Thymus (tissue), 11 donors: ENCODE measurements around the gene TM4SF18. TPM values are rescaled to one million over a fixed set of nuclear protein-coding genes. Genes with fewer than 3 reads are reported as not detected.

Experiments used
- DNase-seq, 9 donors: peaks; one replicate each; pipeline ENCODE4 v3.0.0-alpha.2; 2013; ENCODE audit warnings: low spot score in 9 of 9, low read depth in 6 of 9, missing footprints in 1 of 9
- H3K27ac ChIP-seq, 2 donors: one replicate each; pipeline ENCODE4 v1.5.1; 2013; ENCODE audit warnings: control low read depth in 1 of 2, low read depth in 1 of 2, low read length in 1 of 2, mild to moderate bottlenecking in 1 of 2, moderate library complexity in 1 of 2
- H3K27me3 ChIP-seq, 2 donors: one replicate each; pipeline ENCODE4 v1.5.1; 2013; ENCODE audit warnings: low read length in 1 of 2; ENCODE audit not compliant: control insufficient read depth in 2 of 2, insufficient read depth in 1 of 2
- H3K36me3 ChIP-seq, 2 donors: one replicate each; pipeline ENCODE4 v1.5.1; 2013; ENCODE audit warnings: low read length in 1 of 2, mild to moderate bottlenecking in 1 of 2, moderate library complexity in 1 of 2; ENCODE audit not compliant: control insufficient read depth in 2 of 2, insufficient read depth in 2 of 2
- H3K4me1 ChIP-seq, 2 donors: one replicate each; pipeline ENCODE4 v1.5.1; 2013; ENCODE audit warnings: low read length in 2 of 2; ENCODE audit not compliant: control insufficient read depth in 2 of 2, insufficient read depth in 2 of 2
- H3K4me3 ChIP-seq, 2 donors: one replicate each; pipeline ENCODE4 v1.5.1; 2013; ENCODE audit warnings: low read length in 2 of 2, control low read depth in 1 of 2, mild to moderate bottlenecking in 1 of 2
- H3K9me3 ChIP-seq, 2 donors: one replicate each; pipeline ENCODE4 v1.5.1; 2013; ENCODE audit warnings: low read length in 1 of 2, mild to moderate bottlenecking in 1 of 2; ENCODE audit not compliant: control insufficient read depth in 2 of 2, insufficient read depth in 1 of 2
- WGBS: extraction: QIAGEN DNeasy Blood & Tissue Kit; methylation state at CpG from one replicate; pipeline ENCODE4 v1.1.7; 2013; 5-methylcytosine and 5-hydroxymethylcytosine counted together
- polyA plus RNA-seq: library from polyadenylated mRNA; stranded (reverse); fragments of 200-250 nt; gene quantifications from one replicate; pipeline ENCODE4 v1.2.3, GENCODE V29; 2013
- total RNA-seq: library from RNA; stranded (reverse); fragments of 120-200 nt; gene quantifications from one replicate; pipeline ENCODE4 v1.2.4, GENCODE V29; 2013
- donor health status: healthy.

The TM4SF18 gene
- total and polyA plus RNA-seq, 2 donors: 0.66 to 3.2 TPM

- DNase-seq: no peak
- H3K27ac ChIP-seq: no peak overlapping the region
- H3K9me3 ChIP-seq: no peaks in the 10 kb centered on the region
- H3K4me1 ChIP-seq: peaks cover 0 to 2% of the 10 kb centered on the region in 2 donors
- H3K27me3 ChIP-seq: no peaks in the 10 kb centered on the region
- H3K4me3 ChIP-seq: no peak overlapping the region
- no peaks in the 10 kb centered on the region for H3K36me3 ChIP-seq
Measured at GRCh38 chr3:149321136-149321535, 12.3 kb downstream of the TM4SF18 start.

- H3K27ac ChIP-seq: no peak overlapping the region
- H3K27me3 ChIP-seq: no peaks in the 10 kb centered on the region
- H3K36me3 ChIP-seq: no peaks in the 10 kb centered on the region
- H3K9me3 ChIP-seq: no peaks in the 10 kb centered on the region
- H3K4me3 ChIP-seq: no peak overlapping the region
- peak in 1 of 9 donors; percentile 20 for DNase-seq
- WGBS: 96% methylated on average over 3 of the region's 3 CpGs
- peaks cover 0 to 2% of the 10 kb centered on the region in 2 donors for H3K4me1 ChIP-seq
Measured at GRCh38 chr3:149319750-149320149, 13.7 kb downstream of the TM4SF18 start.

GRCh38 chr3:149317072-149317471, 16.4 kb downstream of the TM4SF18 start:
- H3K27ac ChIP-seq: no peak overlapping the region
- DNase-seq: no peak
- 99% methylated on average over 1 of the region's 1 CpG for WGBS
- no peaks in the 10 kb centered on the region for H3K9me3 ChIP-seq
- H3K4me3 ChIP-seq: no peak overlapping the region
- H3K4me1 ChIP-seq: peaks cover 0 to 2% of the 10 kb centered on the region in 2 donors
- H3K36me3 ChIP-seq: no peaks in the 10 kb centered on the region
- H3K27me3 ChIP-seq: no peaks in the 10 kb centered on the region

- no peaks in the 10 kb centered on the region for H3K9me3 ChIP-seq
- no peak for DNase-seq
- H3K36me3 ChIP-seq: no peaks in the 10 kb centered on the region
- no peak overlapping the region for H3K27ac ChIP-seq
- 95% methylated on average over 2 of the region's 2 CpGs for WGBS
- no peaks in the 10 kb centered on the region for H3K27me3 ChIP-seq
- H3K4me1 ChIP-seq: peaks cover 0 to 2% of the 10 kb centered on the region in 2 donors
- no peak overlapping the region for H3K4me3 ChIP-seq
Measured at GRCh38 chr3:149316437-149316836, 17.0 kb downstream of the TM4SF18 start.

GRCh38 chr3:149315694-149316093, 17.7 kb downstream of the TM4SF18 start:
- no peak overlapping the region for H3K4me3 ChIP-seq
- no peak overlapping the region for H3K27ac ChIP-seq
- peaks cover 0 to 2% of the 10 kb centered on the region in 2 donors for H3K4me1 ChIP-seq
- H3K27me3 ChIP-seq: no peaks in the 10 kb centered on the region
- WGBS: 91% methylated on average over 3 of the region's 3 CpGs
- H3K36me3 ChIP-seq: no peaks in the 10 kb centered on the region
- DNase-seq: no peak
- no peaks in the 10 kb centered on the region for H3K9me3 ChIP-seq

GRCh38 chr3:149314807-149315578, 18.4 kb downstream of the TM4SF18 start:
- no peak for DNase-seq
- WGBS: 89% methylated on average over 7 of the region's 7 CpGs
- no peaks in the 10 kb centered on the region for H3K27me3 ChIP-seq
- H3K27ac ChIP-seq: no peak overlapping the region
- H3K4me3 ChIP-seq: no peak overlapping the region
- H3K4me1 ChIP-seq: peaks cover 0 to 2% of the 10 kb centered on the region in 2 donors
- no peaks in the 10 kb centered on the region for H3K36me3 ChIP-seq
- no peaks in the 10 kb centered on the region for H3K9me3 ChIP-seq

- 97% methylated on average over 1 of the region's 1 CpG for WGBS
- Histone ChIP-seq H3K9me3 (no peaks in the 10 kb centered on the region), H3K4me1 (no peaks in the 10 kb centered on the region), H3K27me3 (no peaks in the 10 kb centered on the region), H3K27ac (no peak overlapping the region), H3K4me3 (no peak overlapping the region), H3K36me3 (no peaks in the 10 kb centered on the region)
- no peak for DNase-seq
Measured at GRCh38 chr3:149313542-149313941, 19.9 kb downstream of the TM4SF18 start.

- Histone ChIP-seq H3K4me1 (no peaks in the 10 kb centered on the region), H3K4me3 (no peak overlapping the region), H3K27ac (peak overlapping the region in 1 of 2 donors; percentile 28), H3K9me3 (no peaks in the 10 kb centered on the region), H3K27me3 (no peaks in the 10 kb centered on the region), H3K36me3 (no peaks in the 10 kb centered on the region)
- DNase-seq: peak in 1 of 9 donors; percentile 28
- 97% methylated on average over 7 of the region's 7 CpGs for WGBS
Measured at GRCh38 chr3:149310796-149311534, 22.5 kb downstream of the TM4SF18 start.

- 94% methylated on average over 1 of the region's 1 CpG for WGBS
- Histone ChIP-seq H3K9me3 (no peaks in the 10 kb centered on the region), H3K4me3 (no peak overlapping the region), H3K36me3 (no peaks in the 10 kb centered on the region), H3K4me1 (no peaks in the 10 kb centered on the region), H3K27ac (no peak overlapping the region), H3K27me3 (no peaks in the 10 kb centered on the region)
- DNase-seq: no peak
Measured at GRCh38 chr3:149307435-149307783, 26.0 kb downstream of the TM4SF18 start.
